ENCODE measurements around the gene POU4F2. TPM values are rescaled to one million over a fixed set of nuclear protein-coding genes. Genes with fewer than 3 reads are reported as not detected.

The POU4F2 gene
- total RNA-seq = not detected in 2 replicates

GRCh38 chr4:146638786-146639505 lies at the start of gene POU4F2:
POU4F2 (plus strand) TSS chr4:146638893; CDS start chr4:146639141, 248 bp downstream.

Other genes with a start within 250 kb of the POU4F2 start
- 9.9 and 11.4 TPM in 2 replicates for gene SLC10A7, start 117.0 kb upstream of the POU4F2 start, total RNA-seq